GM23338 (cell line): ENCODE results near the gene SENP5. TPM values are rescaled to one million over a fixed set of nuclear protein-coding genes. Genes with fewer than 3 reads are reported as not detected.

Source experiments
- ATAC-seq: fragments of 200-7000 bp; cut with Tn5 transposase; 3 replicates; pipeline ENCODE4 v1.9.1; 2020
- DNase-seq: peaks from one replicate; pipeline ENCODE4 v3.0.0-alpha.2; 2015; ENCODE audit warnings: low spot score
- H2AFZ ChIP-seq: fragments of 200-600 bp; sonication (generic); 2 replicates; pipeline ENCODE4 v1.8.0; 2016; ENCODE audit warnings: antibody characterized with exemption, mild to moderate bottlenecking, moderate library complexity
- H3F3A ChIP-seq: fragments of 200-600 bp; sonication (generic); replicated peaks from 2 replicates; pipeline ENCODE4 v1.8.0; 2017; ENCODE audit warnings: antibody characterized with exemption, mixed run types, low read depth
- H3K27ac ChIP-seq: fragments of 200-600 bp; sonication (generic); 2 replicates; pipeline ENCODE4 v1.6.1; 2016; ENCODE audit warnings: low read depth
- H3K27me3 ChIP-seq: fragments of 200-600 bp; sonication (generic); 2 replicates; pipeline ENCODE4 v1.8.0; 2016; ENCODE audit warnings: mild to moderate bottlenecking, mixed run types, moderate library complexity; ENCODE audit not compliant: insufficient read depth
- H3K36me3 ChIP-seq: fragments of 200-600 bp; sonication (generic); 2 replicates; pipeline ENCODE4 v1.8.0; 2016; ENCODE audit warnings: mild to moderate bottlenecking; ENCODE audit not compliant: insufficient read depth
- H3K4me1 ChIP-seq: fragments of 200-600 bp; sonication (generic); 2 replicates; pipeline ENCODE4 v1.8.0; 2016; ENCODE audit warnings: mild to moderate bottlenecking, moderate library complexity; ENCODE audit not compliant: insufficient read depth
- H3K4me2 ChIP-seq: fragments of 200-600 bp; sonication (generic); 2 replicates; pipeline ENCODE4 v1.7.1; 2017; ENCODE audit warnings: mixed run types
- H3K4me3 ChIP-seq: fragments of 200-600 bp; sonication (generic); 2 replicates; pipeline ENCODE4 v1.6.1; 2016; ENCODE audit warnings: mixed run types
- H3K79me2 ChIP-seq: fragments of 200-600 bp; sonication (generic); replicated peaks from 2 replicates; pipeline ENCODE4 v1.8.0; 2017; ENCODE audit warnings: mild to moderate bottlenecking; ENCODE audit not compliant: insufficient read depth
- H3K9me2 ChIP-seq: fragments of 200-600 bp; sonication (generic); 2 replicates; pipeline ENCODE4 v1.8.0; 2017; ENCODE audit not compliant: insufficient read depth
- H4K20me1 ChIP-seq: fragments of 200-600 bp; sonication (generic); replicated peaks from 2 replicates; pipeline ENCODE4 v1.8.0; 2017; ENCODE audit warnings: mild to moderate bottlenecking; ENCODE audit not compliant: insufficient read depth
- H3K27ac Mint-ChIP-seq: 2 replicates; pipeline ENCODE4 v1.8.0; 2020; ENCODE audit warnings: inconsistent platforms, mild to moderate bottlenecking, moderate library complexity, mixed read lengths
- H3K27me3 Mint-ChIP-seq: 3 replicates; pipeline ENCODE4 v1.8.0; 2022; ENCODE audit warnings: low read depth, mild to moderate bottlenecking, moderate library complexity, mixed read lengths, inconsistent platforms; ENCODE audit not compliant: insufficient read depth, poor library complexity
- H3K36me3 Mint-ChIP-seq: 3 replicates; pipeline ENCODE4 v1.8.0; 2021; ENCODE audit warnings: low read depth, mild to moderate bottlenecking, inconsistent platforms, moderate library complexity, mixed read lengths
- H3K4me1 Mint-ChIP-seq: 3 replicates; pipeline ENCODE4 v1.8.0; 2020; ENCODE audit warnings: mild to moderate bottlenecking, inconsistent platforms, mixed read lengths
- H3K4me3 Mint-ChIP-seq: 3 replicates; pipeline ENCODE4 v1.8.0; 2021; ENCODE audit warnings: moderate library complexity, mild to moderate bottlenecking, inconsistent platforms, mixed read lengths
- H3K9me3 Mint-ChIP-seq: 3 replicates; pipeline ENCODE4 v1.8.0; 2020; ENCODE audit warnings: moderate library complexity, mild to moderate bottlenecking, inconsistent platforms, mixed read lengths
- EZH2 ChIP-seq: fragments of 200-600 bp; sonication (generic); IDR thresholded peaks from one replicate; pipeline ENCODE4 v1.8.0; 2017; ENCODE audit warnings: antibody characterized with exemption, mild to moderate bottlenecking, low read depth; ENCODE audit not compliant: unreplicated experiment
- EZH2phosphoT487 ChIP-seq: fragments of 200-600 bp; sonication (generic); IDR thresholded peaks from one replicate; pipeline ENCODE4 v1.8.1; 2018; ENCODE audit warnings: antibody characterized with exemption; ENCODE audit not compliant: unreplicated experiment
- JUNB ChIP-seq: IDR thresholded peaks from one replicate; pipeline ENCODE4 v1.6.1; 2016; ENCODE audit warnings: antibody characterized with exemption; ENCODE audit not compliant: unreplicated experiment
- NANOG ChIP-seq: IDR thresholded peaks from 2 replicates; pipeline ENCODE4 v1.6.1; 2016; ENCODE audit warnings: antibody characterized with exemption, borderline replicate concordance
- POLR2AphosphoS5 ChIP-seq: IDR thresholded peaks from 2 replicates; pipeline ENCODE4 v1.6.1; 2016; ENCODE audit warnings: antibody characterized with exemption, low read depth
- STAT1 ChIP-seq: IDR thresholded peaks from one replicate; pipeline ENCODE4 v1.6.1; 2016; ENCODE audit warnings: antibody characterized with exemption; ENCODE audit not compliant: unreplicated experiment
- ZNF114 ChIP-seq: fragments of 250-450 bp; sonication (Bioruptor Pico); IDR thresholded peaks from 2 replicates; pipeline ENCODE4 v1.5.0; 2020; ENCODE audit warnings: mild to moderate bottlenecking, moderate library complexity
- ZNF331 ChIP-seq: fragments of 250-450 bp; sonication (Bioruptor Pico); IDR thresholded peaks from 2 replicates; pipeline ENCODE4 v1.5.0; 2020; ENCODE audit warnings: low read depth, mild to moderate bottlenecking, moderate library complexity
- polyA plus RNA-seq: library from polyadenylated mRNA; unstranded; fragments of >200 nt; fragmentation: Nextera tagmentation; extraction: Ambion mirVana; gene quantifications from 2 replicates; pipeline ENCODE4 v1.2.1, GENCODE V29; 2016
- total RNA-seq: library from RNA; depleted of rRNA; stranded (reverse); fragments of >200 nt; shearing (Covaris generic); gene quantifications from 2 replicates; pipeline ENCODE4 v1.2.3, GENCODE V29; 2014
- TF ChIP-seq, protein P1 (sequence below): IDR thresholded peaks from one replicate; pipeline ENCODE4 v1.6.1; 2018; ENCODE audit warnings: antibody characterized with exemption; ENCODE audit not compliant: unreplicated experiment
- TF ChIP-seq, protein P2 (sequence below): IDR thresholded peaks from 2 replicates; pipeline ENCODE4 v1.6.1; 2016; ENCODE audit warnings: antibody characterized with exemption

SENP5 gene
- total and polyA plus RNA-seq, 2 experiments from 2014 or later: 12.2 to 34.3 TPM

DNA sequence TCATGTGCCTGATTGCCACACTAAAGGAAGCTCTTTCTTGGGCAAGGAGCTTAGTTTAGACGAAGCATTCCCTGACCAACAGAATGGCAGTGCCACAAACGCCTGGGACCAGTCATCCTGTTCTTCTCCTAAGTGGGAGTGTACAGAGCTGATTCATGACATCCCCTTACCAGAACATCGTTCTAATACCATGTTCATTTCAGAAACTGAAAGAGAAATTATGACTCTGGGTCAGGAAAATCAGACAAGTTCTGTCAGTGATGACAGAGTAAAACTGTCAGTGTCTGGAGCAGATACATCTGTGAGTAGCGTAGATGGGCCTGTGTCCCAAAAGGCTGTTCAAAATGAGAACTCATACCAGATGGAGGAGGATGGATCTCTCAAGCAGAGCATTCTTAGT is 18.4 kb downstream of the SENP5 start:
- Mint-ChIP-seq H3K4me3 (no peak overlapping the region), H3K27me3 (no peaks in the 10 kb centered on the region), H3K36me3 (peaks cover 10% of the 10 kb centered on the region; the same call in 1 of the 3 replicates), H3K9me3 (no peaks in the 10 kb centered on the region), H3K4me1 (no peaks in the 10 kb centered on the region), H3K27ac (no peak overlapping the region)
- ATAC-seq (no peak), DNase-seq (no peak)
- no peaks in the 10 kb centered on the region for H3F3A ChIP-seq
- H3K27me3 ChIP-seq: no peaks in the 10 kb centered on the region
- H3K4me3 ChIP-seq: no peak overlapping the region
- no peaks in the 10 kb centered on the region; the same call in 1 of the 2 replicates for H3K36me3 ChIP-seq
- no peak overlapping the region for H2AFZ ChIP-seq
- no peak overlapping the region for H3K27ac ChIP-seq
- H3K9me2 ChIP-seq: no peaks in the 10 kb centered on the region
- no peaks in the 10 kb centered on the region for H3K4me1 ChIP-seq
- TF ChIP-seq NANOG (no peak), POLR2AphosphoS5 (no peak), STAT1 (no peak), EZH2 (no peak), ZNF114 (CRISPR knock-in tag) (no peak), EZH2phosphoT487 (no peak), ZNF331 (CRISPR knock-in tag) (no peak)
- TF ChIP-seq, protein P1, sequence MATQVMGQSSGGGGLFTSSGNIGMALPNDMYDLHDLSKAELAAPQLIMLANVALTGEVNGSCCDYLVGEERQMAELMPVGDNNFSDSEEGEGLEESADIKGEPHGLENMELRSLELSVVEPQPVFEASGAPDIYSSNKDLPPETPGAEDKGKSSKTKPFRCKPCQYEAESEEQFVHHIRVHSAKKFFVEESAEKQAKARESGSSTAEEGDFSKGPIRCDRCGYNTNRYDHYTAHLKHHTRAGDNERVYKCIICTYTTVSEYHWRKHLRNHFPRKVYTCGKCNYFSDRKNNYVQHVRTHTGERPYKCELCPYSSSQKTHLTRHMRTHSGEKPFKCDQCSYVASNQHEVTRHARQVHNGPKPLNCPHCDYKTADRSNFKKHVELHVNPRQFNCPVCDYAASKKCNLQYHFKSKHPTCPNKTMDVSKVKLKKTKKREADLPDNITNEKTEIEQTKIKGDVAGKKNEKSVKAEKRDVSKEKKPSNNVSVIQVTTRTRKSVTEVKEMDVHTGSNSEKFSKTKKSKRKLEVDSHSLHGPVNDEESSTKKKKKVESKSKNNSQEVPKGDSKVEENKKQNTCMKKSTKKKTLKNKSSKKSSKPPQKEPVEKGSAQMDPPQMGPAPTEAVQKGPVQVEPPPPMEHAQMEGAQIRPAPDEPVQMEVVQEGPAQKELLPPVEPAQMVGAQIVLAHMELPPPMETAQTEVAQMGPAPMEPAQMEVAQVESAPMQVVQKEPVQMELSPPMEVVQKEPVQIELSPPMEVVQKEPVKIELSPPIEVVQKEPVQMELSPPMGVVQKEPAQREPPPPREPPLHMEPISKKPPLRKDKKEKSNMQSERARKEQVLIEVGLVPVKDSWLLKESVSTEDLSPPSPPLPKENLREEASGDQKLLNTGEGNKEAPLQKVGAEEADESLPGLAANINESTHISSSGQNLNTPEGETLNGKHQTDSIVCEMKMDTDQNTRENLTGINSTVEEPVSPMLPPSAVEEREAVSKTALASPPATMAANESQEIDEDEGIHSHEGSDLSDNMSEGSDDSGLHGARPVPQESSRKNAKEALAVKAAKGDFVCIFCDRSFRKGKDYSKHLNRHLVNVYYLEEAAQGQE: no peak
- TF ChIP-seq, protein P2, sequence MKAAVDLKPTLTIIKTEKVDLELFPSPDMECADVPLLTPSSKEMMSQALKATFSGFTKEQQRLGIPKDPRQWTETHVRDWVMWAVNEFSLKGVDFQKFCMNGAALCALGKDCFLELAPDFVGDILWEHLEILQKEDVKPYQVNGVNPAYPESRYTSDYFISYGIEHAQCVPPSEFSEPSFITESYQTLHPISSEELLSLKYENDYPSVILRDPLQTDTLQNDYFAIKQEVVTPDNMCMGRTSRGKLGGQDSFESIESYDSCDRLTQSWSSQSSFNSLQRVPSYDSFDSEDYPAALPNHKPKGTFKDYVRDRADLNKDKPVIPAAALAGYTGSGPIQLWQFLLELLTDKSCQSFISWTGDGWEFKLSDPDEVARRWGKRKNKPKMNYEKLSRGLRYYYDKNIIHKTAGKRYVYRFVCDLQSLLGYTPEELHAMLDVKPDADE: no peak
- H4K20me1 ChIP-seq: peaks cover 14% of the 10 kb centered on the region
- H3K79me2 ChIP-seq: peaks cover 85% of the 10 kb centered on the region
- H3K4me2 ChIP-seq: no peak overlapping the region

DNA sequence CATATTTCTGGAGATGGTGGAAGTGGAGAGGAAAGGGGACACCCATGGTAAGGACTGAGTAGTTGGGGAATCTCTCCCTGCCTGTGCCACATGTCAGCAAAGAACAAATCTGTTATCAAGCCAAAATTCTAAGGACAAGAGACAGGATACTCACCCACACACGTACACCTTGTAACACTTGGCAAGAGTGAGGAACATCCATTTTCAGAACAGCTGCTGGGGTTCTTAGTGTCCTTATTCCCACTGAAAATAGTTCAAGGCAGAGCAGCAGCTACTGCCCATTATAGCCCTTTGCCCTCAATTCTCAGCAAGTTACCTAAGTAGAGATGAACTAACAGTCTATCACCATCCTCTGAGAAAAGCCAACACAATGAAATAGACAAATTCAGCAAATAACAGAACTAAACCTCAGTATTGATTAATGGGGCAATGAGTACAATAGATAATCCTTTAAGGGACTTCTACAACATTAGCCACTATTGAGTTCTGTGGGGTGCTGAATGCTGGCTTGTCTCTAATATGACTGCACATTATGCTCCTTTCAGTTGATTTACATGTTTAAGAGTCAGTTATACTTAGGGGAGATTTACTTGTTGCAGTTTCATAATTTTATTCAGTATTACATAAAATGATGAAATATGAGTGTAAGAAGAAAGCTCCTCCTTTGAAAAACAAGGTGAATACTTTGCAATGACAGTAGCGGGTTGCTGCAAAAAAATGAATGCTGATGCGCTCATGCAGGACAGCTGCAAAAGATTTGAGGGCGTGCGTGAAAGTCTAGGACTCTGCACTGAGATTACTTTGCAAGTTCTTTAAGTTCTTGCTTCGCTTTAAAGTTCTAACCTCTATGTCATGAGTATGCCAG is 22.4 kb downstream of the SENP5 start:
- peaks cover 19% of the 10 kb centered on the region for H4K20me1 ChIP-seq
- H3K79me2 ChIP-seq: peaks cover 89% of the 10 kb centered on the region
- H3K4me2 ChIP-seq: no peak overlapping the region
- H3K4me1 ChIP-seq: no peaks in the 10 kb centered on the region
- no peaks in the 10 kb centered on the region for H3K9me2 ChIP-seq
- no peaks in the 10 kb centered on the region; the same call in 1 of the 2 replicates for H3K36me3 ChIP-seq
- no peak overlapping the region for H3K4me3 ChIP-seq
- H2AFZ ChIP-seq: no peak overlapping the region
- Mint-ChIP-seq H3K4me1 (no peaks in the 10 kb centered on the region), H3K9me3 (no peaks in the 10 kb centered on the region), H3K4me3 (no peak overlapping the region), H3K36me3 (peaks cover 7% of the 10 kb centered on the region; the same call in 1 of the 3 replicates), H3K27me3 (no peaks in the 10 kb centered on the region), H3K27ac (no peak overlapping the region)
- DNase-seq (no peak), ATAC-seq (no peak)
- H3K27ac ChIP-seq: no peak overlapping the region
- H3F3A ChIP-seq: no peaks in the 10 kb centered on the region
- no peaks in the 10 kb centered on the region for H3K27me3 ChIP-seq
- TF ChIP-seq ZNF331 (CRISPR knock-in tag) (no peak), STAT1 (no peak), JUNB (no peak), POLR2AphosphoS5 (no peak), EZH2 (no peak)
- TF ChIP-seq, protein P2: no peak
